IMR-90 (cell line): Measurements from ENCODE around the gene FHDC1. TPM values are rescaled to one million over a fixed set of nuclear protein-coding genes. Genes with fewer than 3 reads are reported as not detected.

ENCODE experiments used
- ATAC-seq: fragments of 200-7000 bp; cut with Tn5 transposase; 2 replicates; pipeline ENCODE4 v1.9.1; 2020; ENCODE audit warnings: low read depth, mild to moderate bottlenecking, moderate library complexity
- BruUV-seq: library from RNA; stranded (reverse); fragments of 400-500 nt; replicated peaks from 2 replicates; lab custom pipeline; 2021; lab: Mats Ljungman, UMichigan
- CTCF ChIA-PET: fragments of 300-600 bp; formaldehyde crosslinking; extraction: SDS; loops from one replicate; lab custom pipeline; 2021; ENCODE audit warnings: antibody characterized with exemption; lab: Yijun Ruan, JAX
- POLR2A ChIA-PET: fragments of 300-600 bp; sonication (Branson Sonifier 250); formaldehyde crosslinking; loops from one replicate; lab custom pipeline; 2022; ENCODE audit warnings: antibody characterized with exemption; ENCODE audit not compliant: unreplicated experiment; lab: Charles Lee
- DNase-seq: peaks from one replicate; pipeline ENCODE4 v3.0.0; 2013
- H2AFZ ChIP-seq: replicated peaks from 2 replicates; pipeline ENCODE3; 2013; ENCODE audit warnings: low read length, mild to moderate bottlenecking; ENCODE audit not compliant: poor library complexity
- H2AK5ac ChIP-seq: 2 replicates; pipeline ENCODE4 v1.6.1; 2013; ENCODE audit warnings: low read depth, low read length, inconsistent platforms
- H2AK9ac ChIP-seq: replicated peaks from 2 replicates; pipeline ENCODE3; 2013; ENCODE audit warnings: mild to moderate bottlenecking, low read depth, low read length, moderate library complexity; ENCODE audit not compliant: poor library complexity
- H2BK120ac ChIP-seq: 2 replicates; pipeline ENCODE4 v1.6.1; 2013; ENCODE audit warnings: low read depth, low read length, inconsistent platforms
- H2BK15ac ChIP-seq: 3 replicates; pipeline ENCODE4 v1.6.1; 2013; ENCODE audit warnings: low read depth, low read length, inconsistent platforms
- H2BK20ac ChIP-seq: 2 replicates; pipeline ENCODE4 v1.6.1; 2013; ENCODE audit warnings: low read depth, mild to moderate bottlenecking, inconsistent platforms, low read length, moderate library complexity
- H2BK5ac ChIP-seq: 2 replicates; pipeline ENCODE4 v1.6.1; 2013; ENCODE audit warnings: mild to moderate bottlenecking, low read depth, low read length, inconsistent platforms; ENCODE audit not compliant: poor library complexity, severe bottlenecking
- H3K14ac ChIP-seq: replicated peaks from 2 replicates; pipeline ENCODE4 v1.6.1; 2013; ENCODE audit warnings: low read depth, low read length, inconsistent platforms
- H3K18ac ChIP-seq: 2 replicates; pipeline ENCODE4 v1.6.1; 2013; ENCODE audit warnings: low read depth, low read length, control low read depth
- H3K23ac ChIP-seq: 2 replicates; pipeline ENCODE4 v1.6.1; 2013; ENCODE audit warnings: low read depth, low read length, inconsistent platforms
- H3K27ac ChIP-seq: 2 replicates; pipeline ENCODE4 v1.5.1; 2013; ENCODE audit warnings: mild to moderate bottlenecking, control low read depth, low read length; ENCODE audit not compliant: insufficient read depth
- H3K27me3 ChIP-seq: 2 replicates; pipeline ENCODE4 v1.6.1; 2013; ENCODE audit warnings: low read length; ENCODE audit not compliant: control insufficient read depth, insufficient read depth
- H3K36me3 ChIP-seq: 2 replicates; pipeline ENCODE4 v1.6.1; 2013; ENCODE audit warnings: low read length, mixed read lengths; ENCODE audit not compliant: control insufficient read depth, insufficient read depth
- H3K4ac ChIP-seq: 2 replicates; pipeline ENCODE4 v1.6.1; 2013; ENCODE audit warnings: low read depth, low read length, inconsistent platforms
- H3K4me1 ChIP-seq: 2 replicates; pipeline ENCODE4 v1.6.1; 2013; ENCODE audit warnings: low read length, mixed read lengths; ENCODE audit not compliant: control insufficient read depth, insufficient read depth
- H3K4me2 ChIP-seq: 2 replicates; pipeline ENCODE4 v1.6.1; 2013; ENCODE audit warnings: low read depth, mild to moderate bottlenecking, control low read depth, low read length, moderate library complexity
- H3K4me3 ChIP-seq: 2 replicates; pipeline ENCODE4 v1.5.1; 2013; ENCODE audit warnings: low read depth, mild to moderate bottlenecking, control low read depth, low read length, moderate library complexity; ENCODE audit not compliant: insufficient read depth
- H3K56ac ChIP-seq: 2 replicates; pipeline ENCODE4 v1.6.1; 2013; ENCODE audit warnings: low read length, inconsistent platforms; ENCODE audit not compliant: insufficient read depth; ENCODE audit errors: extremely low read depth
- H3K79me1 ChIP-seq, 2 experiments: 2 replicates each; pipeline ENCODE4 v1.6.1; 2013; ENCODE audit warnings: low read length in 2 of 2, inconsistent platforms in 1 of 2, low read depth in 1 of 2
- H3K9ac ChIP-seq: 2 replicates; pipeline ENCODE4 v1.6.1; 2013; ENCODE audit warnings: low read depth, low read length, control low read depth
- H3K9me1 ChIP-seq: 2 replicates; pipeline ENCODE4 v1.6.1; 2013; ENCODE audit warnings: low read length, inconsistent platforms; ENCODE audit not compliant: insufficient read depth
- H3K9me3 ChIP-seq: 2 replicates; pipeline ENCODE4 v1.6.1; 2013; ENCODE audit warnings: low read length; ENCODE audit not compliant: control insufficient read depth, insufficient read depth
- H4K20me1 ChIP-seq: 2 replicates; pipeline ENCODE4 v1.6.1; 2013; ENCODE audit warnings: low read length, inconsistent platforms; ENCODE audit not compliant: insufficient read depth
- H4K5ac ChIP-seq: 2 replicates; pipeline ENCODE4 v1.6.1; 2013; ENCODE audit warnings: mild to moderate bottlenecking, low read depth, low read length, control low read depth
- H4K8ac ChIP-seq, 2 experiments: 2 replicates each; pipeline ENCODE4 v1.6.1; 2013; ENCODE audit warnings: low read depth in 2 of 2, low read length in 2 of 2, control low read depth in 1 of 2, inconsistent platforms in 1 of 2
- H4K91ac ChIP-seq: 2 replicates; pipeline ENCODE4 v1.6.1; 2013; ENCODE audit warnings: low read depth, low read length, inconsistent platforms; ENCODE audit not compliant: insufficient read depth
- FOS ChIP-seq: fragments of 150-350 bp; IDR thresholded peaks from 2 replicates; pipeline ENCODE4 v1.6.1; 2016; ENCODE audit warnings: low read depth, low read length
- USF2 ChIP-seq: fragments of 150-350 bp; IDR thresholded peaks from 2 replicates; pipeline ENCODE4 v1.6.1; 2017; ENCODE audit warnings: mild to moderate bottlenecking, antibody characterized with exemption, low read length, low read depth
- WGBS, 2 experiments: methylation state at CpG; one replicate each; pipeline versions ENCODE4 v1.1.5 to v1.1.7; 2013; ENCODE audit warnings: missing lambda C conversion rate in 2 of 2; ENCODE audit not compliant: insufficient read length in 1 of 2; ENCODE audit errors: extremely low coverage in 2 of 2; 5-methylcytosine and 5-hydroxymethylcytosine counted together
- dilution Hi-C: fragments of 300-500 bp; cut with HindIII; formaldehyde crosslinking; loops from one replicate; pipeline ENCODE4 v1.14.3; 2018; ENCODE audit warnings: low sequenced_read_pairs; ENCODE audit not compliant: unreplicated experiment
- in situ Hi-C: fragments of 300-500 bp; cut with MboI; formaldehyde crosslinking; loops from 3 replicates; pipeline ENCODE4 v1.14.3; 2019; ENCODE audit warnings: low sequenced_read_pairs, inconsistent platforms, mixed read lengths
- intact Hi-C: fragments of 100-400 bp; cut with micrococcal nuclease; formaldehyde crosslinking; loops from 2 replicates; pipeline ENCODE4 v1.10.0; 2022
- polyA plus RNA-seq, 3 experiments: library from polyadenylated mRNA; depleted of rRNA; stranded (reverse); fragments of >200 nt; gene quantifications; 2 replicates each; pipeline ENCODE4 v1.2.3, GENCODE V29; 2012; ENCODE audit warnings: low replicate concordance in 1 of 3
- total RNA-seq: library from RNA; depleted of rRNA; stranded (reverse); fragments of >200 nt; gene quantifications from 2 replicates; pipeline ENCODE4 v1.2.3, GENCODE V29; 2012

FHDC1 gene
- total and polyA plus RNA-seq, 2 of the 4 experiments (the other 2 are of a cell fraction), result under 0.01 to 0.09 TPM

- Histone ChIP-seq H3K9me3 (no peaks in the 10 kb centered on the region), H3K4me1 (no peaks in the 10 kb centered on the region), H3K56ac (no peak overlapping the region), H2BK15ac (no peak overlapping the region), H3K79me1 (no peaks in the 10 kb centered on the region), H3K4ac (no peak overlapping the region), H3K14ac (no peak overlapping the region), H4K8ac (no peak overlapping the region), H3K9me1 (no peaks in the 10 kb centered on the region; the same call in 1 of the 2 replicates), H3K18ac (no peak overlapping the region), H3K23ac (no peak overlapping the region), H2BK20ac (no peak overlapping the region), H2AFZ (no peak overlapping the region), H4K91ac (no peak overlapping the region), H4K20me1 (no peaks in the 10 kb centered on the region), H3K27me3 (peaks cover 16% of the 10 kb centered on the region), H3K27ac (no peak overlapping the region), H3K4me2 (no peak overlapping the region), H2AK9ac (no peak overlapping the region), H2AK5ac (no peak overlapping the region), H2BK120ac (no peak overlapping the region), H3K36me3 (no peaks in the 10 kb centered on the region), H4K5ac (no peak overlapping the region), H2BK5ac (no peak overlapping the region), H3K9ac (no peak overlapping the region), H3K4me3 (no peak overlapping the region)
- WGBS, 2 experiments, result 84% methylated on average over 3 of the region's 8 CpGs; no CpG with 5 or more reads in 1 of the 2 experiments
- in situ Hi-C loops, result no loop called here
- ChIA-PET POLR2A (no interaction called here), CTCF (no interaction called here)
- ATAC-seq (no peak), DNase-seq (no peak)
- dilution Hi-C loops, result no loop called here
- intact Hi-C loops, result no loop called here
- BruUV-seq, result no TSS peak
- TF ChIP-seq FOS (no peak), USF2 (no peak)
These were observed 54.5 kb downstream of the FHDC1 start for GRCh38 chr4:152990471-152991131.
